Smooth muscle cell (in vitro differentiated cells): ENCODE data around the gene WNT7A. TPM values are rescaled to one million over a fixed set of nuclear protein-coding genes. Genes with fewer than 3 reads are reported as not detected.

Experiments used
- DNase-seq: peaks from one replicate; lab custom pipeline; 2025; ENCODE audit not compliant: unreplicated experiment; lab: John Stamatoyannopoulos, UW
- H2AFZ ChIP-seq: fragments of 200-600 bp; sonication (generic); 2 replicates; pipeline ENCODE4 v1.6.0; 2016; ENCODE audit warnings: antibody characterized with exemption, low read depth, mild to moderate bottlenecking
- H3F3A ChIP-seq: fragments of 200-600 bp; sonication (generic); 2 replicates; pipeline ENCODE4 v1.6.0; 2017; ENCODE audit warnings: antibody characterized with exemption, low read depth
- H3K27ac ChIP-seq: fragments of 200-600 bp; sonication (generic); 2 replicates; pipeline ENCODE4 v1.5.1; 2016; ENCODE audit warnings: low read depth, mild to moderate bottlenecking
- H3K27me3 ChIP-seq: fragments of 200-600 bp; sonication (generic); 2 replicates; pipeline ENCODE4 v1.6.1; 2016; ENCODE audit warnings: low read depth, mild to moderate bottlenecking
- H3K36me3 ChIP-seq: fragments of 200-600 bp; sonication (generic); 2 replicates; pipeline ENCODE4 v1.5.1; 2016; ENCODE audit warnings: low read depth
- H3K4me1 ChIP-seq: fragments of 200-600 bp; sonication (generic); 2 replicates; pipeline ENCODE4 v1.5.1; 2016; ENCODE audit warnings: low read depth
- H3K4me2 ChIP-seq: fragments of 200-600 bp; sonication (generic); 2 replicates; pipeline ENCODE4 v1.6.0; 2016; ENCODE audit warnings: mild to moderate bottlenecking
- H3K4me3 ChIP-seq: fragments of 200-600 bp; sonication (generic); 2 replicates; pipeline ENCODE4 v1.5.1; 2016; ENCODE audit warnings: mild to moderate bottlenecking
- H3K79me2 ChIP-seq: fragments of 200-600 bp; sonication (generic); 2 replicates; pipeline ENCODE4 v1.6.0; 2016; ENCODE audit warnings: low read depth, mild to moderate bottlenecking
- H3K9ac ChIP-seq: fragments of 200-600 bp; sonication (generic); 2 replicates; pipeline ENCODE4 v1.6.0; 2016; ENCODE audit warnings: low read depth
- H3K9me3 ChIP-seq: fragments of 200-600 bp; sonication (generic); replicated peaks from 2 replicates; pipeline ENCODE4 v1.5.1; 2016; ENCODE audit warnings: low read depth
- H4K20me1 ChIP-seq: fragments of 200-600 bp; sonication (generic); 2 replicates; pipeline ENCODE4 v1.6.0; 2016; ENCODE audit warnings: low read depth
- WGBS: methylation state at CpG from one replicate; pipeline ENCODE4 v1.1.7; 2016; ENCODE audit warnings: low lambda C conversion rate; 5-methylcytosine and 5-hydroxymethylcytosine counted together
- polyA plus RNA-seq: library from polyadenylated mRNA; unstranded; fragments of >200 nt; fragmentation: Nextera tagmentation; extraction: Ambion mirVana; gene quantifications from 2 replicates; pipeline ENCODE4 v1.2.1, GENCODE V29; 2016
- total RNA-seq: library from RNA; depleted of rRNA; stranded (reverse); fragments of >200 nt; gene quantifications from 2 replicates; pipeline ENCODE4 v1.2.3, GENCODE V29; 2014
- TF ChIP-seq, protein P1 (sequence below): fragments of 200-600 bp; sonication (generic); IDR thresholded peaks from 2 replicates; pipeline ENCODE4 v1.5.1; 2017; ENCODE audit warnings: borderline replicate concordance, mild to moderate bottlenecking, antibody characterized with exemption; ENCODE audit not compliant: insufficient read depth, poor library complexity, severe bottlenecking

WNT7A gene
- total and polyA plus RNA-seq, 2 experiments from 2014 or later, result 0.18 to 0.24 TPM

DNA sequence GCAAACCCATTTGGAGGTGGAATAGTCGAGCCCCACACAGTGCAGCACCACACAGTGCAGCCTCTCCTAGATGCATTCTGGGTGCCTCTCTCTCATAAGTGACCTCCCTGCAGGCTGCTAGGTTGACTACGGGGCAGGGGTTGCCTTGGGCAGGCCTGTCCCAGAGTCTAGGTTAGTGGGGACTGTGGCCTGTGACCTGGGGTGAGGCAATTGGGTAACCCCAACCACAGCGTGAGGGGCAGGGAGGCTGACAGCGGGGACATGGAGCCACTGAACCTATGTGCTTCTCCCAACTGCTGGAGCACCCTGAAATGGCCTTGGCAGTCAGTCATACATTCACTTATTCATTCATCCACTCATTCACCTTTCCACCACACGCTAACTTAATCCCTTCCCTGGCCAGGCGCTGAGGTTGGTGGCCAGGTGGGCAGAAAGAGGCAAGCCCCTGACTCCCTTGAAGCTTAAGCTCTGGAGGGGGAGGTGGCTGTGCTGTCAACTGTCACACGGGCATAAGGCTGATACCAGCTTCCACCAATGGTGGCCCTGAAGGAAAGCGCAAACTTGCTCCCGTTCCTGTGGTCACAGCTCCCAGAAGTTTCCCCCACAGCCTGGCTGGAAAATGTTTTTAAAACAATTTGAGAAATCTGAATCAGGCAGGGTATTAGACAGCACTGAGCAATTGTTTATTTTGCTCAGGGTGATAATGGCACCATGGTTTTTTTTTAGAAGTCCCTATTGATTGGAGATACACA, 46.2 kb downstream of the WNT7A start:
- Histone ChIP-seq H3K9ac (no peak overlapping the region), H3K4me2 (no peak overlapping the region), H3K36me3 (no peaks in the 10 kb centered on the region), H2AFZ (no peak overlapping the region), H3K27ac (no peak overlapping the region), H4K20me1 (no peaks in the 10 kb centered on the region), H3K9me3 (no peaks in the 10 kb centered on the region), H3F3A (no peaks in the 10 kb centered on the region), H3K4me3 (no peak overlapping the region), H3K27me3 (peaks cover 5% of the 10 kb centered on the region), H3K79me2 (no peaks in the 10 kb centered on the region), H3K4me1 (no peaks in the 10 kb centered on the region)
- no peak for DNase-seq
- 91% methylated on average over 9 of the region's 9 CpGs for WGBS
- TF ChIP-seq, protein P1, sequence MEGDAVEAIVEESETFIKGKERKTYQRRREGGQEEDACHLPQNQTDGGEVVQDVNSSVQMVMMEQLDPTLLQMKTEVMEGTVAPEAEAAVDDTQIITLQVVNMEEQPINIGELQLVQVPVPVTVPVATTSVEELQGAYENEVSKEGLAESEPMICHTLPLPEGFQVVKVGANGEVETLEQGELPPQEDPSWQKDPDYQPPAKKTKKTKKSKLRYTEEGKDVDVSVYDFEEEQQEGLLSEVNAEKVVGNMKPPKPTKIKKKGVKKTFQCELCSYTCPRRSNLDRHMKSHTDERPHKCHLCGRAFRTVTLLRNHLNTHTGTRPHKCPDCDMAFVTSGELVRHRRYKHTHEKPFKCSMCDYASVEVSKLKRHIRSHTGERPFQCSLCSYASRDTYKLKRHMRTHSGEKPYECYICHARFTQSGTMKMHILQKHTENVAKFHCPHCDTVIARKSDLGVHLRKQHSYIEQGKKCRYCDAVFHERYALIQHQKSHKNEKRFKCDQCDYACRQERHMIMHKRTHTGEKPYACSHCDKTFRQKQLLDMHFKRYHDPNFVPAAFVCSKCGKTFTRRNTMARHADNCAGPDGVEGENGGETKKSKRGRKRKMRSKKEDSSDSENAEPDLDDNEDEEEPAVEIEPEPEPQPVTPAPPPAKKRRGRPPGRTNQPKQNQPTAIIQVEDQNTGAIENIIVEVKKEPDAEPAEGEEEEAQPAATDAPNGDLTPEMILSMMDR, result no peak

DNA sequence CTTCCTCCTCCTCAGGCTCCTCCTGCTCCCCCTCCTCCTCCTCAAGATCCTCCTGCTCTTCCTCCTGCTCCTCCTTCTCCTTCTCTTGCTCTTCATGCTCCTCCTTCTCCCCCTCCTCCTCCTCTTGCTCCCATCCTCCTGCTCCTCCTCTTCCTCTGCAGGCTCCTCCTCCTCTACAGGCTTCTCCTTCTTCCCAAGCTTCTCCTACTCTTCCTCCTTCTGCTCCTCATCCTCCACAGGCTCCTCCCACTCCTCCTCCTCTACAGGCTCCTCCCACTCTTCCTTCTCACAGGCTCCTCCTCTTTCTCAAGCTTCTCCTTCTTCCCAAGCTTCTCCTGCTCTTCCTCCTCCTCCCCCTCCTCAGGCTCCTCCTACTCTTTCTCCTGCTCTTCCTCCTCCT, 47.7 kb downstream of the WNT7A start:
- Histone ChIP-seq H2AFZ (no peak overlapping the region), H3F3A (no peaks in the 10 kb centered on the region), H3K9ac (no peak overlapping the region), H4K20me1 (no peaks in the 10 kb centered on the region), H3K27ac (no peak overlapping the region), H3K4me2 (no peak overlapping the region), H3K4me3 (no peak overlapping the region), H3K9me3 (no peaks in the 10 kb centered on the region), H3K4me1 (no peaks in the 10 kb centered on the region), H3K36me3 (no peaks in the 10 kb centered on the region), H3K27me3 (peaks cover 3% of the 10 kb centered on the region), H3K79me2 (no peaks in the 10 kb centered on the region)
- TF ChIP-seq, protein P1, result no peak
- no peak for DNase-seq

DNA sequence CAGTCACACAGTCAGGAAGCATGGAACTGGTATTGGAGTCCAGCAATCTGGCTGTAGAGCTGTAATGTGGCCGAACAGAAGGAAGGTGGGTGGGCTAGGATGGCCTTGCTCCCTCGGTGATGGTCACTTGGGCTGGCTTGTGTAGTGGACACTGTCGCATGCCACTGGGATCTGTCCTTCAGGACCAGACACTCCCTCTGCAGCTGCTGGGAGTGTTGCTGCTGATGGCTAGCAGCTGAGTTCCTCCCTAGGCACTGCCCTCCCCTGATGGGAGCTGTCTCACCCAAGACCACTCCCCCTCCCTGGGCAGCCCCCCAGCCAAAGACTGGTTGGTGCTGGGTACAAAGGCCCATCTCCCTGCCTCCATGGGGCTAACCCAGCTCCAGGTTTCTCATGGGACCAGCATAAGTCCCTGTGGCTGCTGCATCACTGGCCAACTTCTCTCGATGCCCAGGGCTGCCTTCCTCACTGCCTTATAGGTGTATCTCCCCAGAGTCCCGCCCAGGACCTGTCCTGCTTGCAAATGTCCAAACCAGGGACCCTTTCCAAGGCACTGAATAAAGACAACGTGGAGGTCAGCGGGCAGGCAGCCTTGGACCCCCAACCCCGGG, 48.4 kb downstream of the WNT7A start:
- Histone ChIP-seq H3K27me3 (peaks cover 3% of the 10 kb centered on the region), H3K79me2 (no peaks in the 10 kb centered on the region), H3K9ac (no peak overlapping the region), H3K27ac (no peak overlapping the region), H4K20me1 (no peaks in the 10 kb centered on the region), H3K4me2 (no peak overlapping the region), H3K9me3 (no peaks in the 10 kb centered on the region), H3K4me3 (no peak overlapping the region), H3K4me1 (no peaks in the 10 kb centered on the region), H3F3A (no peaks in the 10 kb centered on the region), H3K36me3 (no peaks in the 10 kb centered on the region), H2AFZ (no peak overlapping the region)
- DNase-seq, result no peak
- 89% methylated on average over 8 of the region's 8 CpGs for WGBS
- TF ChIP-seq, protein P1, result no peak

DNA sequence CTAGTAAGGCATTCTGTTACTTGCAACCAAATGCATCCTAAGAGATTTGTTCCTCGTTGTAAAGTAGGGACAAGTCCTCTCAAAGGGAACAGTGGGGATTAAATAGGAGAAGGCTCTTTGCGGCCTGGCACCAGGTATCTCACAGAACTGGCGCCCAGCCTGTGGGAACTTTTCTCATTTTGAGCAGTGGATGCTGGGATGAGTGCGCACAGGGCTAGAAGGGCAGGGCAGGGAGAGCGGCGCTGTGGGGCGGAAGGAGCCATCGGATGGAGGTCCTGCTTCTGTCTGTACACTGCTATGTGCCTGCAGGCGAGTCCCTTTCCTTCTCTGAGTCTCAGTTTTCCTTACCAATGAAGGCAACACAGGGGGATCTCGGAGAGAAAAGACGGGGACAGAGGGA, 50.6 kb downstream of the WNT7A start:
- Histone ChIP-seq H3F3A (no peaks in the 10 kb centered on the region), H3K9ac (no peak overlapping the region), H3K36me3 (no peaks in the 10 kb centered on the region), H3K27ac (no peak overlapping the region), H3K27me3 (peaks cover 3% of the 10 kb centered on the region), H3K4me1 (no peaks in the 10 kb centered on the region), H3K4me2 (no peak overlapping the region), H3K9me3 (no peaks in the 10 kb centered on the region), H4K20me1 (no peaks in the 10 kb centered on the region), H2AFZ (no peak overlapping the region), H3K4me3 (no peak overlapping the region), H3K79me2 (no peaks in the 10 kb centered on the region)
- no peak for DNase-seq
- WGBS, result 88% methylated on average over 11 of the region's 11 CpGs
- TF ChIP-seq, protein P1, result no peak
